DMS53 treated with DMSO at 0.1 percent for 48 hours (cell line): Measurements from ENCODE around the gene MYADM.

Source experiments
- DNase-seq: peaks from one replicate; lab custom pipeline; 2025; ENCODE audit not compliant: unreplicated experiment; lab: John Stamatoyannopoulos, UW

Gene MYADM

DNA sequence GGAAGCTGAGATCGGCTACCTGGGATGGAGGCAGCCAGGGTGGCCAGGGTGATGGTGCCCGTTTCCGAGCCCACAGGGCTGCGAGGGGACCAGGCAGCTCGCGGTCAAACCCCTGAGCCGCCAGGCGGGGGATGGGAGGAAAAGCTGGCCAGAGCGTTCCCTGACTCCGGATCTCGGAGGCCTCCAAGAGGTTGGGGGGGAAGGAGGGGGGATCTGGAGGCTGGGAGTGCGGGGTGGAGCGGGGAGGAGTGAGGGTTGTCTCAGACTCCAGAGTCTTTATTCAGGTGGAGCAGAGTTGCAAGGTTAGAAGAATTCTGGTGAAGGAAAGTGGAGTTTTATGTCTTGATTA lies 42.5 kb downstream of the MYADM start:
- DNase-seq: no peak

DNA sequence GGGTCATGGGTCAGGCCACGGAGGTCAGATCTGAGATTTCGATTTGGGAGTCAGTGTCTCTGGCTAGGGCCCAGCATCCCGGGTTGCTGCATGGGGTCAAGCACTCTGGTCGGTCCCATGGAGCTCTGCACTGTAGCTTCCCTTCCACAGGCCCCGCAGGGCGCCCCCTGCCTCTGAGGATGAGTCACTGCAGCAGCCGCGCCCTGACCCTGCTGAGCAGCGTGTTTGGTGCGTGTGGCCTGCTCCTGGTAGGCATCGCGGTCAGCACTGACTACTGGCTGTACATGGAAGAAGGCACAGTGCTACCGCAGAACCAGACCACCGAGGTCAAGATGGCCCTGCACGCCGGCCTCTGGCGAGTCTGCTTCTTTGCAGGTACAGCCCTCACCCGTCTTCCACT lies 45.0 kb downstream of the MYADM start:
- no peak for DNase-seq

DNA sequence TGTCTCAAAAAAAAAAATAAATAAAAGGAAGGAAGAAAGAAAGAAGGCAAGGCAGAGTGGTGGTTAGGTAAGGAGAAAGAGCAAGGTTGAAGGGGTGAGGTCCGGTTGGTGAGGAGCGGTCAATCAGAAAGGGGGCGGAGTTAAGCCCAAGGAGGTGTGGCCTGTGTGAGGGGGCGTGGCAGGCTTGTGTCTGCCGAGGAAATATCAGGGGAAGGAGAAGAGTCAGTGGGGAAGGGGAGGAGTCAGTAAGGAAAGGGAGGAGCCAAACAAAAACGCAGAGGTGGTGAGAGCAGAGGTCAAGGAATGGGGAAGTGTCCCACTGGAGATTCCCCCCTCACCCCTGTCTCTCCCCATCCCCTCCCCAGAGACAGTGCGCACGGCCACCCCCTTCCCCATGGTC lies 47.3 kb downstream of the MYADM start:
- DNase-seq: no peak

DNA sequence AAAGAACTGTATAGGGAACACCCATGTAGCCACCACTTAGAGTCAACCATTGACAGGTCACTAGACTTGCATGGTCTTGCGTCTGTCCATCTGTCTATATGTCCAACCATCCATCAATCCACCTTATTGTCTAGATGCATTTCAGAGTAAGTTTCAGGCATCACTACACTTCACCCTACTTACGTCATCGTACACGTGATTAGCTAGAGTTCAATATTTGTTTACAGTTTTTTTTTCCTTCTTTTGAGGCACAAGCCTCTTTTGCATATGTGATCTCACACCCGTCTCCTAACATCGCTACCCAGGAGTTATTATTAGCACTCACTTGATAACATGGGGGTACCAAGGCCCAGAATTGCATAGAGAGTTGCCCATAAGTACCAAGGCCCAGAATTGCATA lies 48.3 kb downstream of the MYADM start:
- DNase-seq: no peak

DNA sequence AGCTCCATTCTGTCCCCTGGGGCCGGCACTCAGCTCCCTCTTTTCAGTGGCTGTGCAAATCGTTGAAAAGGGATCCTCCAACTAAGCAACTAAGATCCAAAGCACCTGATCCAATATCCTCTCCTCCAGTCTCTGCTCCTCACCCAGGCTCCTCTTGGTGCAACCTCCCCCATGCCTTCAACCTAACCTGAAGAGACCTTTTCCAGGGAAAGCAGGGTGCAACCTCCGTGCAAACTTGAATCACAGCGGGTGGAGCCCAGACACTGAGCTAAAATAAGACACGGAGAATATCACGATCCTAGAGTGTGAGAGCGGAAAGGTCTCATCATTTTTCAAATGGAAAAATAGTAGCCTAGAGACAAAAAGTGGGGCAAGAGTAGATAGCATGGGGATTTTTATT lies 49.7 kb downstream of the MYADM start:
- DNase-seq: no peak
